SK-N-MC (cell line): ENCODE measurements around the gene RUNX2.

Source experiments
- DNase-seq: peaks from one replicate; pipeline ENCODE4 v3.0.0-alpha.2; 2011; ENCODE audit warnings: low read depth, low spot score
- H3K27ac ChIP-seq: fragments of 200-600 bp; sonication (generic); 2 replicates; pipeline ENCODE4 v1.5.1; 2016; ENCODE audit warnings: mixed run types
- H3K36me3 ChIP-seq: fragments of 200-600 bp; sonication (generic); 2 replicates; pipeline ENCODE4 v1.6.1; 2017; ENCODE audit warnings: antibody characterized with exemption, low read length, mixed read lengths; ENCODE audit not compliant: insufficient read depth
- H3K4me3 ChIP-seq: fragments of 200-600 bp; sonication (generic); 2 replicates; pipeline ENCODE4 v1.5.1; 2016
- H3K9ac ChIP-seq: fragments of 200-600 bp; sonication (generic); 2 replicates; pipeline ENCODE4 v1.8.0; 2017; ENCODE audit warnings: mixed run types, mixed read lengths; ENCODE audit not compliant: insufficient read length
- H3K9me3 ChIP-seq: fragments of 200-600 bp; sonication (generic); 2 replicates; pipeline ENCODE4 v1.6.1; 2017; ENCODE audit warnings: low read depth, mild to moderate bottlenecking, antibody characterized with exemption, low read length, moderate library complexity, mixed read lengths
- EZH2 ChIP-seq: fragments of 200-600 bp; sonication (generic); IDR thresholded peaks from one replicate; pipeline ENCODE4 v1.6.1; 2017; ENCODE audit warnings: antibody characterized with exemption
- FOXP2 ChIP-seq: optimal IDR thresholded peaks from 2 replicates; pipeline ENCODE3; 2011; ENCODE audit warnings: mild to moderate bottlenecking, moderate library complexity; ENCODE audit not compliant: insufficient read depth; ENCODE audit errors: extremely low read length, control extremely low read depth
- POLR2AphosphoS5 ChIP-seq: IDR thresholded peaks from 2 replicates; pipeline ENCODE4 v1.6.1; 2012; ENCODE audit warnings: mild to moderate bottlenecking, low read depth, low read length, borderline replicate concordance

The RUNX2 gene

DNA sequence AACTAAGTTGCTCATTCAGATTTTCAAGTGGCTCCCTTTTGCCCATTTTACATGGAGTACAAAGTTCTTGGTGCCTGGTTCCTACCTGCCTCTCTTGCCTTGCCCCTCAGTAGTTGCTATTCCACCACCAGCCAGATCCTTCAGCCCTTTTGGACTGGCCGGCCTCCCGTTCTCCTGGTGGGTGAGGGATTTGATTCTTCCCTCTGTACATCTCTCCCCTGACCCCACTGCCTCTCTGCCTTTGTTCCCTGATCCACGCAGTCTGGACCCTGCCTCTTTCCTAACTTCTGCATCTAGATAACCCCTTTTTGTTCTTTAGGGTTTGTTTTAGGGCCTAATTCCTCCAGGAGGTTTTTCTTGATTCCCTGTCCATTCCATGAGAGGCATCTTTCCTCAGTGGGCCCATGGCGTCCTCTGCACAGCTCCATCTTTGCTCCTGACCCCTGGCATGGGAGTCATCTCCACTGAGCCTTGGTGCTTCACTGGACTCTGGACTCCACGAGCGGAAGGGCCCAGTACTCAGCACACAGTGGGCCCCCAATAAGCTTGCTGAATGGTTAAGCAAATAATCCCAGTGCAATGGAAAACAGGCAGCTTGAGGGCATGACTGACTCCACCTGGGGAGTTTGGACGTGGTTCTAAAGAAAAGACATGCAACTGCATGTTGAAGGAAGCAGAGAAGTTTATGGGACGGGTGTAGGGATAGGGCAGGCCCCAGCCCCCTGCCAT, 358.9 kb downstream of the RUNX2 start:
- no peak for DNase-seq
- H3K27ac ChIP-seq = no peak overlapping the region
- no peaks in the 10 kb centered on the region for H3K9me3 ChIP-seq
- TF ChIP-seq FOXP2 (no peak), EZH2 (no peak), POLR2AphosphoS5 (no peak)
- no peaks in the 10 kb centered on the region for H3K36me3 ChIP-seq
- no peak overlapping the region for H3K9ac ChIP-seq
- H3K4me3 ChIP-seq = no peak overlapping the region

GRCh38 chr6:45687570-45687969, 359.4 kb downstream of the RUNX2 start:
- no peak for DNase-seq
- no peak for TF ChIP-seq EZH2
- TF ChIP-seq POLR2AphosphoS5 = no peak
- TF ChIP-seq FOXP2 = no peak
- Histone ChIP-seq H3K27ac (no peak overlapping the region), H3K9ac (no peak overlapping the region), H3K9me3 (no peaks in the 10 kb centered on the region), H3K36me3 (no peaks in the 10 kb centered on the region), H3K4me3 (no peak overlapping the region)

DNA sequence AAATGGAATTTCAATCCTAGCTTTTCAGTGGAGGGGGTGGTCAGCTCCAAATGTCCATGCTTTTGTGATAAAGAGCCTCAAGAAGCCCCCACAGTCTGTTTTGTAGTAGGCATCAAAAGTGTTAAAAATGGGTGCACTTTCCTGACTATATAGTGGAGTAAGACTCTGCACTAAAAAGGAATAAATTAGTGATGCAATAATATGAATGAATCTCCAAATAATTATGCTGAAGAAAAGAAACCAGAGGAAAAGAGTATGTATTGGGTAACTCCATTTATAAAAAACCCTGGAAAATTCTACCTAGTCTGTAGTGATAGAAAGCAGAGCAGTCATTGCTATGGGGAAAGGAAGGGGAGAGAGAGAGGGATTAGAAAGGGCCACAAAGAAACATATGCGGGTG, 360.1 kb downstream of the RUNX2 start:
- no peaks in the 10 kb centered on the region for H3K36me3 ChIP-seq
- no peak overlapping the region for H3K9ac ChIP-seq
- TF ChIP-seq POLR2AphosphoS5 (no peak), EZH2 (no peak), FOXP2 (no peak)
- no peak for DNase-seq
- H3K27ac ChIP-seq = no peak overlapping the region
- no peak overlapping the region for H3K4me3 ChIP-seq
- no peaks in the 10 kb centered on the region for H3K9me3 ChIP-seq

DNA sequence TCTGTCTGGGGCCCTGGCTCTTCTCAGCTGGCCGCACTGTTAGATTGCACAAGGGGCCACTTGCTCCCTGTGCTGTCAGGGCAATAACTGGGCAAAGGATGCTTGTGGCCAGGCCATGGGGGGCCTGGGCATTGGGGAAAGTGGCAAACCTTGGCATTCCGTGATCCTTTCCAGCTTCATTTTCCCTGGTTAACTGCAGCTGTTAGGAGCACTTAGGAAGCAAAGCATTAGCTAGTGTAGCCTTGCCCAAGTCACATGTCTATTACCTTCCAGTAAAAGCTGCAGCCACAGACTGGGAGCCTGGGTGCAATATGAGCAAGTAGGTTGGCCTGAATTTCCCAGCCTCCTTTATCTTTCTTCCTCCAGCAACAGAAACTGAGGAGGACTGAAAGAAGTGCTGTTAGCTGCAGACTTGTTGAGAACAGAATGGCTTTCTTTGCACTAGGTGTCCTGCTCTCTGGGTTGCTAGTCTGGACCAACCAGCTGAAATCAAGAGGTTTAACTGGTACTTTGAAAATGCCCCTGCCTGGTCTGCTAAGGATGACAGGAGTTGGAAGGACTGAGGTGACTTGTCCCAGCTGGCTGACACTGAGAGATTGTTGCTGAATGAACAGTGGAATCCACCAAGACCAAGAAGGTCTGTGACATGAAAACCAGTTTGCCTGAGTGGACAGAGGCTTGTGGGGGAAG, 361.9 kb downstream of the RUNX2 start:
- DNase-seq = no peak
- Histone ChIP-seq H3K4me3 (no peak overlapping the region), H3K9ac (no peak overlapping the region), H3K36me3 (no peaks in the 10 kb centered on the region), H3K27ac (no peak overlapping the region), H3K9me3 (no peaks in the 10 kb centered on the region)
- no peak for TF ChIP-seq POLR2AphosphoS5
- TF ChIP-seq FOXP2 = no peak
- no peak for TF ChIP-seq EZH2

DNA sequence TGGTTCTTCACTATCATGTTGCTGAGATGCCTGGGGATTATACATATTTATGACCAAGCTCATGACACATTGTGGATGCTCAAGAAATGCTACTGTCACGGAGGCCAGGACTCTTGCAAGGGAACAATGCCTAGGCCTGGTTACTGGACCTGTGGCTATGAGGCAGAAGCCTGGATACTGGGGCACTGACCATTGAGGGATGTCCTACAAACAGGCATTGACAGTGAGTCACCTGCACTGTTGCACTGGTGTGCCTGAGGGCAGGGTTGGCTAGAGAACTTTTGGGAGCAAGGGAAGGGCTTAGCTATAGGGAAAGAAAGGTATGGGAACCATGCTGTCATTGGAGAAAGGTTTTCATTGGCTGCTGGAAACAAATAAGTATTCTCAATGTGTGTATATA, 362.7 kb downstream of the RUNX2 start:
- H3K9me3 ChIP-seq = no peaks in the 10 kb centered on the region
- H3K4me3 ChIP-seq = no peak overlapping the region
- H3K36me3 ChIP-seq = no peaks in the 10 kb centered on the region
- H3K27ac ChIP-seq = no peak overlapping the region
- no peak for DNase-seq
- TF ChIP-seq EZH2 (no peak), POLR2AphosphoS5 (no peak), FOXP2 (no peak)
- H3K9ac ChIP-seq = no peak overlapping the region

- no peak overlapping the region for H3K27ac ChIP-seq
- H3K36me3 ChIP-seq = no peaks in the 10 kb centered on the region
- H3K4me3 ChIP-seq = no peak overlapping the region
- TF ChIP-seq EZH2 (no peak), POLR2AphosphoS5 (no peak), FOXP2 (no peak)
- no peak for DNase-seq
- no peak overlapping the region for H3K9ac ChIP-seq
- H3K9me3 ChIP-seq = no peaks in the 10 kb centered on the region
These were observed 363.3 kb downstream of the RUNX2 start for GRCh38 chr6:45691426-45691825.

DNA sequence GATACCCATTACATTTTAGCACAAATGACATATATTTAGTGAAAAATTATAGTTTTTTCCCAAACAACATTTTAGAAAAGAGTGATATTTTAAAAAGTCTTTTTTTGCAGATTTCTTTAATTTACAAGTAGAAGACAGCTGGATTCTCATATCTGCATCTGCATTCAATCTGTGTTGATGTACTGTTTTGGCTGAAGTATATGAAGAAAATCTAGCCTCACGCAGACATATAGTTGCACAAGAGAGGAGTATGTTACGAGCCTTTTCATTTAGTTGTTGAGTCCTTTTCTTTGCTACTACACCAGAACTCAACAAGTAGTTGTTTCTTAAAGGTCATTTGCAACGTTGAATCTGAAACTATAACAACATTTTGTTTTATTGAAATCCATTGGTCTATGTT, 363.9 kb downstream of the RUNX2 start:
- H3K36me3 ChIP-seq = no peaks in the 10 kb centered on the region
- H3K9ac ChIP-seq = no peak overlapping the region
- no peak for TF ChIP-seq POLR2AphosphoS5
- no peaks in the 10 kb centered on the region for H3K9me3 ChIP-seq
- no peak overlapping the region for H3K27ac ChIP-seq
- no peak overlapping the region for H3K4me3 ChIP-seq
- no peak for DNase-seq

DNA sequence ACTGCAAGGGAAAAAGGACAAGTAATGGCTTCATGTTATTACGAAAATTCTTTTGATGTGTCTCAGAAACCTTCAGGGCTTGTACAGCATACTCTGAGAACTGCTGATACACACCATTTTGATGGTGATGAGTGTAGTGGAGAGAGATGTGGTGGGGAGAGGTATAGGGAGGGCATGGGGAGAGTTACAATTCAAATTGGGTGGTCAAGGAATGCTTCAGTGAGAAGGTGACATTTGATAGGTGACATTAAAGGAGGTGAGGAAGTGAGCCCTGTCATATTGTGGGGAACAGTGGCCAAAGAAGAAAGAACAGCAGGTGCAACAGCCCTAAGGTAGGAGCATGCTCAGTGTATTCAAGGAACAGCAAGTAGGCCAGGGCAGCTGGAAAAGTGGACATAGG, 368.6 kb downstream of the RUNX2 start:
- Histone ChIP-seq H3K27ac (no peak overlapping the region), H3K4me3 (no peak overlapping the region), H3K36me3 (no peaks in the 10 kb centered on the region), H3K9ac (no peak overlapping the region), H3K9me3 (no peaks in the 10 kb centered on the region)
- TF ChIP-seq POLR2AphosphoS5 (no peak), EZH2 (no peak), FOXP2 (no peak)
- DNase-seq = no peak

GRCh38 chr6:45697605-45698004, 369.5 kb downstream of the RUNX2 start:
- Histone ChIP-seq H3K4me3 (no peak overlapping the region), H3K9ac (no peak overlapping the region), H3K9me3 (no peaks in the 10 kb centered on the region), H3K36me3 (no peaks in the 10 kb centered on the region), H3K27ac (no peak overlapping the region)
- no peak for TF ChIP-seq FOXP2
- TF ChIP-seq POLR2AphosphoS5 = no peak
- no peak for TF ChIP-seq EZH2
- no peak for DNase-seq
